Stimulated activated CD8-positive, alpha-beta memory T cell treated with anti-CD3 and anti-CD28 coated beads, Interleukin-12 subunit alpha, Interleukin-12 subunit beta, amount 100 ng/mL, for 1 hour (primary cell): Measurements from ENCODE around the gene PLA1A.

Source experiments
- DNase-seq: peaks from one replicate; pipeline ENCODE4 v3.0.0-alpha.2; 2020; ENCODE audit warnings: low read depth

Gene PLA1A

GRCh38 chr3:119637679-119638477, 40.2 kb downstream of the PLA1A start:
- DNase-seq = no peak

- DNase-seq = no peak
Measured at GRCh38 chr3:119639494-119640350, 42.0 kb downstream of the PLA1A start.

GRCh38 chr3:119641416-119641815, 43.7 kb downstream of the PLA1A start:
- no peak for DNase-seq

- DNase-seq = no peak
Measured at GRCh38 chr3:119642746-119643473, 45.2 kb downstream of the PLA1A start.

GRCh38 chr3:119643528-119643927, 45.8 kb downstream of the PLA1A start:
- no peak for DNase-seq

- no peak for DNase-seq
Measured at GRCh38 chr3:119644481-119644880, 46.8 kb downstream of the PLA1A start.

GRCh38 chr3:119645813-119646212, 48.1 kb downstream of the PLA1A start:
- no peak for DNase-seq

- no peak for DNase-seq
Measured at GRCh38 chr3:119647171-119647570, 49.5 kb downstream of the PLA1A start.

- no peak for DNase-seq
Measured at GRCh38 chr3:119647843-119648575, 50.3 kb downstream of the PLA1A start.

- DNase-seq = no peak
Measured at GRCh38 chr3:119649761-119650160, 52.1 kb downstream of the PLA1A start.

- DNase-seq = no peak
Measured at GRCh38 chr3:119652306-119653033, 54.8 kb downstream of the PLA1A start.

- no peak for DNase-seq
Measured at GRCh38 chr3:119653876-119654275, 56.2 kb downstream of the PLA1A start.

- DNase-seq = no peak
Measured at GRCh38 chr3:119657887-119658702, 60.4 kb downstream of the PLA1A start.

GRCh38 chr3:119658994-119659393, 61.3 kb downstream of the PLA1A start:
- DNase-seq = no peak

- DNase-seq = no peak
Measured at GRCh38 chr3:119659606-119660291, 62.1 kb downstream of the PLA1A start.

- DNase-seq = no peak
Measured at GRCh38 chr3:119660474-119661440, 63.1 kb downstream of the PLA1A start, which contains the start of gene POPDC2. Gene POPDC2, minus strand, starts transcription at chr3:119660589. Its CDS starts 166 bp downstream, at chr3:119660423.

GRCh38 chr3:119662604-119663373, 65.1 kb downstream of the PLA1A start:
- no peak for DNase-seq
